NCI-H1092 treated with DMSO at 0.1 percent for 48 hours (cell line): ENCODE data around the gene SAMHD1.
A peak's percentile ranks its signal among the peaks of the same experiment; 100 is the strongest.
"Not testable (repeated sequence)": the region's sequence is repeated elsewhere in the genome, so short reads cannot be mapped to it uniquely, and the experiment has no call there.

ENCODE experiments used
- DNase-seq: peaks from one replicate; lab custom pipeline; 2025; lab: John Stamatoyannopoulos, UW

SAMHD1 gene

DNA sequence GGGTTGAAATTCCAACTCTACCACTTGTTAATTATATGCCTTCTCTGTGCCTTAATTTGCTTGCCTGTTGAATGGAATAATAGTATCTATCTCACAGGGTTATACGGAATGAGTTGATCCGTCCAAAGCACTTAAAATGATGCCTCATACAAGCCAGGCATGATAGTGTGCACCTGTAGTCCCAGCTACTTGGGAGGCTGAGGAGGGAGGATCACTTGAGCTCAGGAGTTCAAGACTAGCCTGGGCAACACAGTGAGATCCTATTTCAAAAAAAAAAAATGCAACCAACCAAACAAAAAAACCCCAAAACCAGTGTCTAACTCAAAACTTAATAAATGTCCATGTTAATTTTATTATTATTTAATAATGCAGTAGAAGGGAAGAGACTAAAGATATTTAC lies 35.3 kb downstream of the SAMHD1 start:
- no peak for DNase-seq

DNA sequence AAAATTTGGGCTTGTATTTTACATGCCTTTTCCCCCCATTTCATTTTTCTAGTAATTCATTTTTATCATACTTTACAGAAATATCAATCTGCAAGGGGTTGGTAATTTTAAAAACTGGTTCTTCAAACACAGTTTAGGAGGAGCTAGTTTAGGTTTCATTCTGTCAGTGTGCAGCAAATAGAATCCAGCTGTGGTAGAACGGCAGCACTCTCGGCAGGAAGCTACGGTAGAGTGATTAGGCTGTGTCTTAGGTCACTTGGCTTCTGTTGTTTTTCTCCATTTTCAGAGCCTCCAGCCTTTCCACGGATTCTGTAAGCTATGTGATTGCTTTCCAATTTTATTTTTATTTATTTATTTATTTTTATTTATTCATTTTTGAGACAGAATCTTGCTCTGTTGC lies 42.9 kb downstream of the SAMHD1 start:
- DNase-seq: no peak

- not testable (repeated sequence) for DNase-seq
These were observed 45.4 kb downstream of the SAMHD1 start for GRCh38 chr20:36906086-36906485.

- not testable (repeated sequence) for DNase-seq
These were observed 45.9 kb downstream of the SAMHD1 start for GRCh38 chr20:36905566-36905965.

- no peak for DNase-seq
These were observed 46.8 kb downstream of the SAMHD1 start for GRCh38 chr20:36904690-36905089.

DNA sequence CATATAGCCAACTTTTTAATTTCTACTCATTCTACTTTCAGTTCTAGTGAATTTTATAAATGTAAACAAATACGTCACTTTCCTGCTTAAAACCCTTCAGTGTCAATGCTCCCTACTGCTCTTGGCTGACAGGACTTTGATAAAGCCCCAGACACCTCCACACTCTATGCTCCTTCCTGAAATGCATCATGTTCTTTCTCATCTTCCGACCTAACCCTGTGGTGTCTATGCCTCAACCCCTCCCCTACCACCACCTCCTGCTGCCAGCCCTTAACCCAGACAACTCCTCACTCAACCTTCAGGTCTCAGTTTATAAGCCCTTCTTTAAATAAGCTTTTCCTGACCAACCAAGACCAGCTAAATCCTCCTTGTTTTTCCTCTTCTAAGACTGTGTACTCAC lies 56.5 kb downstream of the SAMHD1 start:
- DNase-seq: no peak

GRCh38 chr20:36893801-36894200 lies 57.7 kb downstream of the SAMHD1 start:
- no peak for DNase-seq

- DNase-seq: no peak
These were observed 60.3 kb downstream of the SAMHD1 start for GRCh38 chr20:36891211-36891610.

DNA sequence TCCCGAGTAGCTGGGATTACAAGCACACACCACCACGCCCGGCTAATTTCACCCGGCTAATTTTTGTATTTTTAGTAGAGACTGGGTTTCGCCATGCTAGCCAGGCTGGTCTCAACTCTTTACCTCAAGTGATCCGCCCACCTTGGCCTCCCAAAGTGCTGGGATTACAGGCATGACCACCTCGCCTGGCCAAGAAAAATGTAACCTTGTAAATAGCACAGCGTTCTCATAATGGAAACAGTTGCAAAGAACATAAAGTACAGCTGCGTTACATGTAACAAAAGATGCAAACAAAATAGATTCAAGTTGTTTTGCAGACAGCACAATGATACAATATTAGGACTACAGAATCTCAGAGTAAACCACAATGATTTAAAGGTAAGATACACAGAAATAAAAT lies 60.9 kb downstream of the SAMHD1 start:
- DNase-seq: no peak

DNA sequence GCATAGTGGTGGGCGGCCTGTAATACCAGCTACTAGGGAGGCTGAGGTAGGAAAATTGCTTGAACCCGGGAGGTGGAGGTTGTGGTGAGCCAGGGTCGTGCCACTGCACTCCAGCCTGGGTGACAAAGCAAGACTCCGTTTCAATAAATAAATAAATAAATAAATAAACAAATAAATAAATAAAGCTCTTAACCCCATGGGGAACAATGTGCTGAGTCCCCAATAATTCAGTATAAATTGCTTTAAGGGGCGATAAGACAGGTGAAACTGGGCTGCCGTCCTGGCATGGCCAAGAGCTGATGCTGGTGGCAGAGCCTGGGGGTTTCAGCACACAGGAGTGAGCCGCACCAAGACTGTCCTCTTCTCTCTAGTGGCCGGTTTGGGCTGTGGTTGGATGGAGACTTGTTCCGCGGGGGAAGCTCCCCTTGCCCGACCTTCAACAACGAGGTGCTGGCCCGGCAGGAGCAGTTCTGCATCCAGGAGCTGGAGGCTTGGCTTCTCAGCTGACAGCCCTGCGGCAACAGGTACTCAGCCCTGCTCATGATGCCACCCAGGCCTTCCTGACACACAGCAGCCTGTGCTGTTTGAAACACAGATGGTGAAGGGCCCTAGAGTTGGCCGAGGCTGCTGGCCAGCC lies 62.5 kb downstream of the SAMHD1 start:
- DNase-seq: no peak

DNA sequence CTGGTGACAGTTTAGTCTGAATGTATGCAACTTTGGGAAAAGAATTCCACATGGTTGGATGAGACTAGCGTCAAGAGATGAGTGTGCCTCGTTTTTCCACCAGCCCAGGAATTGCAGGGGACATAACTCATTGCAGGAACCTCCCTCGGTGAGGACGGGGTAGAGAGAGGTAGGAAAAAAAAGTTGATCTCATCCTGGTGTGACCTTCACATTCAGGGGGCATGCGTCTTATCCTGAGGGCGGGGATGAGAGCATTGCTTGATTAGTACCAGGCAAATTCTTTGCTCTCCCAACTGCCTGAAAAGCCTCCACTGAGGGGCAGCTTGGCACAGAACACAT lies 63.8 kb downstream of the SAMHD1 start:
- DNase-seq: no peak

DNA sequence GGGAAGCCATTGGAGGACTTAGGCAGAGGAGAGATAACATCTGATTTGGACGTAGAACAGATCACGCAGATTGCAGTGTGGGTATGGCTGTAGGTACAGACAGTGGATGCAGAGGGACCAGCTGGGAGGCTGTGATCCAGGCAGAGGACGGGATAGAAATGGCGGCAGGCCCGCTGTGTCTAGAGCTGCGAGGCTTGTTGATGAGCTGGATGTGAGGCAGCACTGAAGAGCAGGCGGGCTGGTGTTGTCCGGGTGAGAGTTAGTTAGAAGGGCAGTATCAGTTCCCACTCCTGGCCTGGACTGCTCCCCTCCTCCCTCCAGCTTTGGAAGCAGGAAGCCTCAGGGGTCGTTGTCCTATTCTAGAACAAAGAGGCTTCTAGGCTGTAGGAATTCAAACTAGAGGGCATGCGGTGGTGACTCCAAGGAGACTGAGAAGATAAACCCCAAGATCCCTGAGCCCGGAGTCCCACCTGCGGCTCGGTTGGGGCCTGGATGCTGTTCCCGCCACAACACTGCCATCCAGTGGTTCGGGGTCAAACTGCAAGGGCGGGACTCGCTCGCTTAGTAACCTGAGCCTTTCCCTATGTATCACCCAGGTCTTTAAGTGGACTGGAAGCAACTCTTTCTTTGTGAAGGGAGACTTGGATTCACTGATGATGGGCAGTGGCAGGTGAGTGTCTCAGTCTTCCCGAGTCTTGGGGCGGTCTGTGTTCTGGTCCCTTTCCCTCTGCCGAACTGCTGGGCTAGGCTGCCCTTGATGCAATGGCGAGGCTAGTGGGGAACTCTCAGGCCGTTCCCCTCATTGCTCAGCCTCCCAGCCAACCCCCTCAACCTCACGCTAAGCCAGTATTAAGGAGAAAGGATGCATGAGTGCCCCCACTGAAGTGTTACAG lies 64.4 kb downstream of the SAMHD1 start:
- peak; percentile 78 for DNase-seq

- no peak for DNase-seq
These were observed 66.2 kb downstream of the SAMHD1 start for GRCh38 chr20:36885356-36885755.

GRCh38 chr20:36883977-36884535 lies 67.5 kb downstream of the SAMHD1 start:
- DNase-seq: no peak

GRCh38 chr20:36881888-36882287 lies 69.6 kb downstream of the SAMHD1 start:
- DNase-seq: no peak

DNA sequence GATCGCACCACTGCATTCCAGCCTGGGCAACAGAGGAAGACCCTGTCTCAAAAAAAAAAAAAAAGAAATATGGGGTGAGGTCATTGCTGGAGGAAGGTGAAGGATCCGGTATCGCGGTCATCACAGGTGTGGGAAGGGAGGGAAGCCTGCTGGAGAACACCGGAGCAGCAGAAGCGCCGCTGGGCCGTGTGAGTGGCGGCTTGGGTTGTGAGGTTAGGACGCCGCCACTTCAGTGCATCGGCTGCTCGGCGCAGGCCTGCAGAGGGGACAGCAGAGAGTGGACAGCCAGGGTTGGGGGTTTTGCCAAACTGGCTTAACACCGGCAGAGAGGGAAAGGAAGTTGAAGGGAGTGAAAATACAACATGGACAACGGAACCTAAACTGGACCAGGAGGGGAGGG lies 70.2 kb downstream of the SAMHD1 start:
- no peak for DNase-seq

GRCh38 chr20:36880741-36881250 lies 70.7 kb downstream of the SAMHD1 start:
- DNase-seq: no peak

- no peak for DNase-seq
These were observed 72.6 kb downstream of the SAMHD1 start for GRCh38 chr20:36878941-36879340.

DNA sequence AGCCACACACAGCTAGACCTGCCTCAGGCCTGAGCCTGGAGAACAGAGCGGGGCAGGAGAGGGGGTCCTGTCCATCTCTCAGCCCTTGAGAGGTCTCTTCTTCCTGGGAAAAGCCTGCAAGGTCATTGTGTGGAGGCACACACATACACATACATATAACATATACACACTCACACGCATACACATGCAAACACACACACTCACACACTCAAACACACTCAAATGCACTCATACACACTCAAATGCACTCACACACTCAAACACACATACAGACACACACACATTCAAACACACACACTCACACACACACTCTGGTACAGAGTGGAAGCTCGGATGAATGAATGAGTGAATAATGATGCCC lies 75.1 kb downstream of the SAMHD1 start:
- DNase-seq: no peak

DNA sequence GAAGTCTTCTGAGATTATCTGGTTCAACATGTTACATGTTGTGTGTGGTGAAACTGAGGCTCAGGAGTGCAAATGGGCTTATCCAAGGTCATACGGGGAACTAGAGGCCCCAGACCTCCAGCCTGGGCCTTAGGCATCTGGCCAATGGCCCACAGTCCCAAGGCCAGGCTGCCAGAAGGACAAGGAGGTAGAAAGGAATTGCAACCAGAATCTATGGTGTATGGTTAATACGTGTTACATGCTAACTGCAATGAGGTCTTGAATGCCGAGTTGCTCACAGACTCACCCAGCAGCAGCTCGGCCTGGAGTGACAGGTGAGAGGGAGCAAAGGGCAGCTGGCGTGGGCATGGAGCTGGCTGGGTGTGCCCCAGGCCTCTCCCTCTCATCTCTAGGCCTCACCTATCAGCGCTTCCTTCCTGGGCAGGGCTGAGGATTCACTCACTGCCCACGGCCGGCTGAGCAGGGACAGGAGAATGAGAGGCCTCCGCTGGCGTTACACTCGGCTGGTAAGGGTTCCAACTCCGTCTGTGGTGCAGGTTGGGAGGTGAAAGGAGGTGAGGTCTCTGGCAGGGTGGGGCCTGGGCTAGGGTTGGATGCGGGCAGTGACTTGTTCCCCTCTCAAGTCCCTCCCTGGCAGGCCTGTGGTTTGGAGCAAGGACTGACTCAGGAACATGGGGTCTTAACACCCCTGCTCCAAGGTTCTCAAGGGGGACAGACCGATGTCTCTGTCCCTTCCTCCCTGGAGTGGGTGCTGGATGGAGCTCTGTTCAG lies 75.6 kb downstream of the SAMHD1 start, which contains the start of gene TLDC2:
TSS of gene TLDC2 (plus strand) at position 437 of the 771 bp plus-strand sequence. CDS start at position 474, 37 bp downstream.
- DNase-seq: no peak

GRCh38 chr20:36875093-36875492 lies 76.4 kb downstream of the SAMHD1 start:
- DNase-seq: not testable (repeated sequence)

DNA sequence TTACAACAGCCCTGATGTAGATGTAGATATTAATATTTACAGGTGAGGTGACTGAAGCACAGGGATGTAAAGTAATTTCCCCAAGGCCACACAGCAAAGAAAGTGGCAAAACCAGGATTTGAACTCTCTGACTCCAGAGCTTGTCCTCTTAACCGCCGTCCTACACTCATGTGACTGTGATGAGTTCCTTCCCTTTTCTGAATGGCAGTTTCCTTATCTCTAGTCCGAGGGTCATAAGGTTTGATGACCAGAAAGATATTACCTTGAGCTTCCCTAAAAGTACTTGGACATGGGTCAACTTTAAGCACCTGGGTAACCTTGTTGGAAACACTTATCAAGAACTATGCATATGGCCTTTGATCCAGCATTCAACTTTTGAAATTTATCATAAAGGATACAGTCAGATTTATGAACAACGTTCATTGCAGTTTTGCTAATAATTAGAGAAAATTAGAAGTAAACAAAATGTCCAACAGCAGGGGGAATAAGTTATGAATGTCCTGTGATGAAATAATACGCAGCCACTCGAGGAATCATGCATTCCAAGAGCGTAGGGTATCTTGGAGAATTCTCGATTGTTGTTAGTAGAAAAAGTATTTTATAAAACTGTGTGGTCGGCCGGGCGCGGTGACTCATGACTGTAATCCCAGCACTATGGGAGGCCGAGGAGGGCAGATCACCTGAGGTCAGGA lies 77.9 kb downstream of the SAMHD1 start:
- DNase-seq: no peak
